GM18868 (cell line): ENCODE measurements around the gene WDR17.
A peak's percentile ranks its signal among the peaks of the same experiment; 100 is the strongest.

Experiments
- ATAC-seq: cut with Tn5 transposase; IDR thresholded peaks from one replicate; pipeline ENCODE4 v1.9.1; 2021; ENCODE audit warnings: mild to moderate bottlenecking, moderate library complexity; ENCODE audit not compliant: unreplicated experiment

WDR17 gene

GRCh38 chr4:176065435-176066291 lies at the start of gene WDR17:
TSS of gene WDR17 (plus strand) at chr4:176065841. CDS start at chr4:176111581, 45,740 bp downstream.
- peak; percentile 99 for ATAC-seq

- ATAC-seq, result no peak
These were observed 49.0 kb upstream of the WDR17 start for GRCh38 chr4:176016601-176017000.

- no peak for ATAC-seq
These were observed 45.1 kb upstream of the WDR17 start for GRCh38 chr4:176020481-176021085.

- ATAC-seq, result no peak
These were observed 35.2 kb upstream of the WDR17 start for GRCh38 chr4:176030391-176030790.

DNA sequence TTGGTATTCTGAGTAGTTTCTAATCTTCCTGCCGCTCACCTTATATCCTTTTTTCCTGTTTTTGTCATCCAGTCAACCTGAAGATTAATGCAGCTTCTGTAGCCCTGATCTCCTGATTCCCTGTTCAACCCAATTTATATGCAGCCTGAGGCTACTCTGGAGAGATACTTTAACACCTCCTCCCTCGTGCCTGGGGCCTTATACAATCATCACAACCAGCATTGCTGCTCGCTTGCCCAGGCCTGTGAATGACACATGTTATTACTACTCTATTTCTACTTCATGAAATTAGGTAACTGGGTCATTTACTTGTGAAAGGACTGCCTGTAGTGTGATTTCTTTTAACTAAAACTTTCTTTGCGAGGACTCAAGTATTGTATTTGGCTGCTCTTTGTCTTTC lies 33.7 kb upstream of the WDR17 start:
- no peak for ATAC-seq

DNA sequence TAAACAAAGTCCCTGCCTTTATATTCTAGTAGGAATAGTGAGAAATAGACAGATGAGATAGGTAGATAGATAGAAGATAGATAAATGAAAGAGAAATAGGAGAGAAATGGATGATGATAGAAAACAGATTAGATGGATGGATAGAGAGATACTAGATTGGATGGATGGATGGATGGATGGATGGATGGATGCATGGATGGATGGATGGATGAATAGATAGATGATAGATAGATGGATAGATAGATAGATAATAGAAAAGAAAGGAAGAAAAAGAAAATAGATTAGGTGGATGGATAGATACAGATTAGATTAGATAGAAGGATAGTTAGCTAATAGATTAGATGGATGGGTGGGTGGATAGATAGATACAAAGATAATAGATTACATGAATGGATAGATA lies 33.2 kb upstream of the WDR17 start:
- no peak for ATAC-seq

- ATAC-seq, result no peak
These were observed 31.1 kb upstream of the WDR17 start for GRCh38 chr4:176034499-176034898.

DNA sequence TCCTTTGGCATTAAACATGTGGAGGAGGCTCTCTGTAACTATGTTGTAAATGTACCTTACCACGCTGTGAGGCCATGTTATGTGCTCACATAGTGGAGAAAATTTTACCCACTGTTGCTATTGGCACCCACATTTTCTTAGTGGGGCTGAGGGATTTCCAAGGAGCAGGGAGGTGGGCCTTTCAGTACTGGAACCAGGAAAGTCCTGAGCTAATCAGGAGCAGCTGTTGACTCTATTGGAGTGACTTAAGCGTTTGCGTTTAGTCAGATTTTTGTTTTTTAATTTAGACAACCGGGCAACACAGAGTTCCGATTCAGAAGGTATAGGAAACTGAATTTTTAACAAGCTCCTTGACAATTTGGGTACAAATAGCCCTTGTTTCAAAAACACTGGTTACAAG lies 30.7 kb upstream of the WDR17 start:
- no peak for ATAC-seq

- peak; percentile 84 for ATAC-seq
These were observed 28.9 kb upstream of the WDR17 start for GRCh38 chr4:176036585-176037205.

GRCh38 chr4:176038789-176039188 lies 26.9 kb upstream of the WDR17 start:
- no peak for ATAC-seq

DNA sequence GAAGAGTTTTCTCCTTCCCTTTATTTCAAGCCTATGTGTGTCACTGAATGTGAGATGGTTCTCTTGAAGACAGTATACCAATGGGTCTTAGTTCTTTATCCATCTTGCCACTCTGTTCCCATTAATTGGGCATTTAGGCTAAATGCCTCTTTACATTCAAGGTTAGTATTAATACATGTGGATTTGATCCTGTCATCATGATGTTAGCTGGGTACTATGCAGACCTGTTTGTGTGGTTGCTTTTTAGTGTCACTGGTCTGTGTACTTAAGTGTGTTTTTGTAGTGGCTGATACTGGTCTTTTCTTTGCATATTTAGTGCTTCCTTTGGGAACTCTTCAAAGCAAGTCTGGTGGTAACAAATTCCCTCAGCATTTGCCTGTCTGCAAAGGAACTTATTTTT lies 23.4 kb upstream of the WDR17 start:
- no peak for ATAC-seq

- ATAC-seq, result no peak
These were observed 21.6 kb upstream of the WDR17 start for GRCh38 chr4:176043838-176044588.

DNA sequence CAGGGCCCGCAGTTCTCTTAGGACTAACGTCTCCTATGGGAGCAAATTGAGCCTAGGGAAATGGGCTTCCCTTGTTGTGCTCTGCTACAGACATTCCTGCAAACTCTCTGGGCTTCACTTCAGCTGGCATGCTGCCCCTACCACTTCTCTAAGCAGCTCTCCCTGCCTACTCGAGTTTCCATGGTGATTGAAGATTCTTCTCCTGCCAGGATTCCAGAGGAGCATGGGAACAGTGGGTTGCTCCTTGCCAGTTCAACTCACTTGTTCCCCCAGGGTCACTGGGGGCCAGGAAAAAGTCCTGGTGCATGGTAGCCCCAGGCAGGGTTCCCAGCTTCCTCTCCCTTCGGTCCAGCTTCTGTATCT lies 21.1 kb upstream of the WDR17 start:
- ATAC-seq, result no peak

DNA sequence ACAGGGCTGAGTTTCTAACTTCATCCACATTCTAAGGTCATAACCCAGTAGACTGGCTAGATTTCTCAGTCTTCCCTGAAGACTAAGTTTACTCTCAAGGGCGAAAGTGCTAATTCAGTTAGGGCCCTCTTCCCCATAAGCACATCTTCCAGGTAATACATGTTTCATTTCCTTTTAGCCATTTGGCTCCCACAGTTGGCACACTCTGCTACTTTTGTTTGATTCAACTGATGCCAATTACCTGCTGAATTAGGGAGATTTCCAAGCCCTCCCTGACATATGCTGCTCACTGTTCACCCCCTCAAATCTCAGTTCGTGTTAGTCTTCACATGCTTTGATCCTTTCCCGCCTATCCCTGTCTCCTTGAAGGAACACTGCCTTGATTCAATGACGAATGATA lies 17.0 kb upstream of the WDR17 start:
- ATAC-seq, result no peak

GRCh38 chr4:176052744-176053143 lies 12.9 kb upstream of the WDR17 start:
- ATAC-seq, result peak; percentile 99

DNA sequence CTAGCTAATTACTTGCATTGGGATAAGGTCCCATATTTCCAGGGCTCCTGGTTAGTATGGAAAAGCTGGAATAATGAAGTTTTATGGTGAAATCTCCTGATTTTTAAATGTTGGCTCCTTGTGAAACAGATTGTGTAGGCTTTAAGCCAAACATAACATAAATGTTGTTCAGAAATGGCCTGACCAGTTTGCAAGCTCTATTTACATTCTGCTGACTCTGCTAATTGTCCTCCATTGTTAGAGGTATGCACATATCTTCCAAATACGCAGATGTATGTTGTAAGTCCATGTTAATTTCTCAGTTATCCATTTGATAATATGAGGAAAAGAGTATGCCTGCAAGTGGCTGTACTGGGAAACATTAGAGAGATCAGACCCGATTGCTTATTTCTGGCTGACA lies 11.9 kb upstream of the WDR17 start:
- no peak for ATAC-seq

DNA sequence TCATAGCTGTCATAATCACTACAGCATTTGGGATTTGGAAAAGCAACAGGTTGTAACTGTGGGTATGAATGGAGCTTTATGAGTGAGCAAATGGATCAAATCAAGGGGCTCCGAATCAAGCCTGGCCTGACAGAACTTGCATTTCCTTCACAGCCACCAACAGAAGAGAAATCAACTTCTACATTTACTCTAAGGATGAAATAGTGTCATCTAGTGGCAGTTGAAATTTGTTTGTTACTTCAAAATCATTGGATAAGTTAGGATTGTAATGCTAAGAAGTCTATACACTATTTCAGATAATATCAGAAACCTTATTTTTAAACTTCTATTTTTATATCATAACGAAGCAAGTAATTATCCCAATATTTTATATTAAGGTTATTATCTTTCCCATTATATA lies 10.7 kb upstream of the WDR17 start:
- ATAC-seq, result no peak

DNA sequence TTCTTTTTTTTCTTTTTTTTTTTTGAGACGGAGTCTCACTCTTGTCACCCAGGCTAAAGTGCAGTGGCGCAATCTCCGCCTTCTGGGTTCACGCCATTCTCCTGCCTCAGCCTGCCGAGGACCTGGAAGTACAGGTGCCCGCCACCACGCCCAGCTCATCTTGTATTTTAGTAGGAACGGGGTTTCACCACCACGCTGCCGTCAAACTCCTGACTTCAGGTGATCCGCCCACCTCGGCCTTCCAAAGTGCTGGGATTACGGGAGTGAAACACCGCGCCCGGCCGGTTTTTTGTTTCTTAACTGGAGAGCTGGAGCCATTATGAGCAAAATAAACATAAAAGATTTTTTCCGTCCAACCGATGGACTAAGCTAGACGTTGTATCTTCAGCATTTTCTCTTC lies 1.9 kb upstream of the WDR17 start:
- ATAC-seq, result no peak

DNA sequence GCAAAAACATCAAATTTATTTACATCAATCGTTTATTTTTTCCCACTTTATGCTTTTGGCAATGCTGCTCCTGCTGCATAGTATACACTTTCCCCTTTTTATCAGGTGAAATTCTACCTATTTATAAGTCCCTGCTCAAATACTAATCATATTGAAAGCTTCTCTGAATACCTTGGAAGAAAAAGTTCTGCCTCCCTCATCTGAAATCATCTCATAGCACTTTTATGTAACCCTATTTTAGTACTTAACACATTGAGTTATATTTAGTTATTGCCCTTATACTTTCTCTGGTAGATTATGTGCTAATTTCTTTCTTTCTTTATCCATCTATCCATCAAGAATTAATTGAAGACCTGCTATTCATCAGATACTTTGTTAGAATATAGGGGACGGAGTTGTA lies 1.1 kb upstream of the WDR17 start:
- no peak for ATAC-seq

DNA sequence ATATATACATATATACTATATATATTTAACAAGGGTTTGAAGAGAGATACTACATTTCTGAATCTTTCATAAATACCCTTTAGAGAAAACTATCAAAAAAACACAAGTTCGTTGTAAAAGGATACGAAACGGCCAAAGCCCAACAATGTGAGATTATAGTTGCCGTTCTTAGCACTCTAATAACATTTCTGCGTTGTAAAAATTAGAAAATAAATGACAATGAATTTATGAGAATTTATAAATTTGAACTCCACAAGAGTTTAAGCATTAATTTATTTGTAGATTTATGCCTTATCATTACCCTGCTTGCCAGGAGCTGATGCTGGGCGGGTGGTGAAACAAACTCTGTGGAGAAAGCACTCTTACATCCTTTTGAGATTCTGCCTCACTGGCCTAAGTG lies 1.1 kb downstream of the WDR17 start:
- no peak for ATAC-seq

- no peak for ATAC-seq
These were observed 11.9 kb downstream of the WDR17 start for GRCh38 chr4:176077561-176077960.
